ENCODE results near the gene EYS. TPM values are rescaled to one million over a fixed set of nuclear protein-coding genes. Genes with fewer than 3 reads are reported as not detected.

The EYS gene
- total RNA-seq, 1 experiment from 2014 or later = not detected

- no peak overlapping the region for H3K4me3 Mint-ChIP-seq (ENCODE audit: unreplicated experiment)
- BruUV-seq (replicated peaks) = no TSS peak
- intact Hi-C loops (cut with micrococcal nuclease; ENCODE audit: unreplicated experiment) = no loop called here
- peaks cover 5% of the 10 kb centered on the region; the same call in 1 of the 2 replicates for H3K4me1 ChIP-seq
- H3K36me3 Mint-ChIP-seq (ENCODE audit: insufficient read depth, unreplicated experiment) = no peaks in the 10 kb centered on the region
- ChIA-PET CTCF (no interaction called here), POLR2A (no interaction called here)
- peaks cover 7% of the 10 kb centered on the region for H3K4me1 Mint-ChIP-seq (ENCODE audit: low read depth, unreplicated experiment)
- no peaks in the 10 kb centered on the region for H3K36me3 ChIP-seq (ENCODE audit: control insufficient read depth, insufficient read depth, low read length)
- TF ChIP-seq CTCF (IDR thresholded peaks at IDR 0.05; ENCODE audit: insufficient read depth in 1 of 2, low read depth in 1 of 2, low read length in 1 of 2, severe bottlenecking in 1 of 2, unreplicated experiment in 1 of 2) = no peak
- H3K4me3 ChIP-seq (ENCODE audit: low read depth, low read length) = no peak overlapping the region
- H3K9me3 Mint-ChIP-seq (ENCODE audit: unreplicated experiment) = no peaks in the 10 kb centered on the region
- no peak for DNase-seq
- H3K27ac Mint-ChIP-seq (ENCODE audit: unreplicated experiment) = no peak overlapping the region
- H3K9me3 ChIP-seq = no peaks in the 10 kb centered on the region
- no peaks in the 10 kb centered on the region for H3K27me3 Mint-ChIP-seq (ENCODE audit: insufficient read depth, unreplicated experiment)
- H3K27me3 ChIP-seq (replicated peaks; ENCODE audit: control insufficient read depth, insufficient read depth, low read length) = no peaks in the 10 kb centered on the region
Observed at GRCh38 chr6:63730311-63730710, 1976.7 kb downstream of the EYS start.

GRCh38 chr6:63724721-63725120 lies 1982.3 kb downstream of the EYS start:
- no peak overlapping the region for H3K4me3 Mint-ChIP-seq (ENCODE audit: unreplicated experiment)
- no TSS peak for BruUV-seq (replicated peaks)
- Histone ChIP-seq H3K4me3 (ENCODE audit: low read depth, low read length) (no peak overlapping the region), H3K27me3 (replicated peaks; ENCODE audit: control insufficient read depth, insufficient read depth, low read length) (no peaks in the 10 kb centered on the region), H3K9me3 (no peaks in the 10 kb centered on the region), H3K36me3 (ENCODE audit: control insufficient read depth, insufficient read depth, low read length) (no peaks in the 10 kb centered on the region), H3K4me1 (peaks cover 13% of the 10 kb centered on the region; the same call in 1 of the 2 replicates)
- ChIA-PET CTCF (interaction anchor here (1.0 kb wide), 1 partner anchor 127 kb away, joined by 3 read pairs; no protein-coding TSS in a partner anchor), POLR2A (no interaction called here)
- no peaks in the 10 kb centered on the region for H3K4me1 Mint-ChIP-seq (ENCODE audit: low read depth, unreplicated experiment)
- H3K9me3 Mint-ChIP-seq (ENCODE audit: unreplicated experiment) = no peaks in the 10 kb centered on the region
- no peaks in the 10 kb centered on the region for H3K27me3 Mint-ChIP-seq (ENCODE audit: insufficient read depth, unreplicated experiment)
- intact Hi-C loops (cut with micrococcal nuclease; ENCODE audit: unreplicated experiment) = no loop called here
- no peaks in the 10 kb centered on the region for H3K36me3 Mint-ChIP-seq (ENCODE audit: insufficient read depth, unreplicated experiment)
- no peak for DNase-seq
- no peak for TF ChIP-seq CTCF (IDR thresholded peaks at IDR 0.05; ENCODE audit: insufficient read depth in 1 of 2, low read depth in 1 of 2, low read length in 1 of 2, severe bottlenecking in 1 of 2, unreplicated experiment in 1 of 2)
- no peak overlapping the region for H3K27ac Mint-ChIP-seq (ENCODE audit: unreplicated experiment)

- Histone ChIP-seq H3K27me3 (replicated peaks; ENCODE audit: control insufficient read depth, insufficient read depth, low read length) (no peaks in the 10 kb centered on the region), H3K36me3 (ENCODE audit: control insufficient read depth, insufficient read depth, low read length) (no peaks in the 10 kb centered on the region), H3K9me3 (no peaks in the 10 kb centered on the region), H3K4me3 (ENCODE audit: low read depth, low read length) (no peak overlapping the region), H3K4me1 (peaks cover 13% of the 10 kb centered on the region; the same call in 1 of the 2 replicates)
- TF ChIP-seq CTCF (IDR thresholded peaks at IDR 0.05; ENCODE audit: insufficient read depth in 1 of 2, low read depth in 1 of 2, low read length in 1 of 2, severe bottlenecking in 1 of 2, unreplicated experiment in 1 of 2) = no peak
- Mint-ChIP-seq H3K9me3 (ENCODE audit: unreplicated experiment) (no peaks in the 10 kb centered on the region), H3K4me1 (ENCODE audit: low read depth, unreplicated experiment) (no peaks in the 10 kb centered on the region), H3K27me3 (ENCODE audit: insufficient read depth, unreplicated experiment) (no peaks in the 10 kb centered on the region), H3K4me3 (ENCODE audit: unreplicated experiment) (no peak overlapping the region), H3K36me3 (ENCODE audit: insufficient read depth, unreplicated experiment) (peaks cover 6% of the 10 kb centered on the region), H3K27ac (ENCODE audit: unreplicated experiment) (no peak overlapping the region)
- BruUV-seq (replicated peaks) = no TSS peak
- no peak for DNase-seq
- intact Hi-C loops (cut with micrococcal nuclease; ENCODE audit: unreplicated experiment) = no loop called here
- POLR2A ChIA-PET = no interaction called here
- CTCF ChIA-PET = no interaction called here
Observed at GRCh38 chr6:63721181-63721580, 1985.8 kb downstream of the EYS start.

All from Caco-2 (cell line).